ENCODE measurements around the gene CEPT1. TPM values are rescaled to one million over a fixed set of nuclear protein-coding genes. Genes with fewer than 3 reads are reported as not detected.

Gene CEPT1
- total and polyA plus RNA-seq, 2 of the 13 experiments (the other 11 are each of a cell fraction or from before 2014, with no cell fraction given), result 35.7 to 48.2 TPM

DNA sequence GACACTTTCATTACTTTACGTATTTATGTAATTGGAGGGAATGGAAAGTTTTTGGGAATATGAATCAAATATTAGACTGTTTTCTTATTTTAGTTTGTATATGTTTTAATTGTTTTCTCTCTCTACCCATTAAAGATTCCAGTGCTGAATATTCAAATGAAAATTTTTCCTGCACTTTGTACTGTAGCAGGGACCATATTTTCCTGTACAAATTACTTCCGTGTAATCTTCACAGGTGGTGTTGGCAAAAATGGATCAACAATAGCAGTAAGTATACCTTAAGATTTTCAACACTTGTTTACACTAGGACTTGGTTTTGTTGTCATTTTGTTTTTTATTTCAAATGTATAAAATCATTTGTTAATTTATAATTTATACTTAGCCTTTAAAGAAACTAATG, 42.0 kb downstream of the CEPT1 start (continued):
- TF ChIP-seq, protein P1, sequence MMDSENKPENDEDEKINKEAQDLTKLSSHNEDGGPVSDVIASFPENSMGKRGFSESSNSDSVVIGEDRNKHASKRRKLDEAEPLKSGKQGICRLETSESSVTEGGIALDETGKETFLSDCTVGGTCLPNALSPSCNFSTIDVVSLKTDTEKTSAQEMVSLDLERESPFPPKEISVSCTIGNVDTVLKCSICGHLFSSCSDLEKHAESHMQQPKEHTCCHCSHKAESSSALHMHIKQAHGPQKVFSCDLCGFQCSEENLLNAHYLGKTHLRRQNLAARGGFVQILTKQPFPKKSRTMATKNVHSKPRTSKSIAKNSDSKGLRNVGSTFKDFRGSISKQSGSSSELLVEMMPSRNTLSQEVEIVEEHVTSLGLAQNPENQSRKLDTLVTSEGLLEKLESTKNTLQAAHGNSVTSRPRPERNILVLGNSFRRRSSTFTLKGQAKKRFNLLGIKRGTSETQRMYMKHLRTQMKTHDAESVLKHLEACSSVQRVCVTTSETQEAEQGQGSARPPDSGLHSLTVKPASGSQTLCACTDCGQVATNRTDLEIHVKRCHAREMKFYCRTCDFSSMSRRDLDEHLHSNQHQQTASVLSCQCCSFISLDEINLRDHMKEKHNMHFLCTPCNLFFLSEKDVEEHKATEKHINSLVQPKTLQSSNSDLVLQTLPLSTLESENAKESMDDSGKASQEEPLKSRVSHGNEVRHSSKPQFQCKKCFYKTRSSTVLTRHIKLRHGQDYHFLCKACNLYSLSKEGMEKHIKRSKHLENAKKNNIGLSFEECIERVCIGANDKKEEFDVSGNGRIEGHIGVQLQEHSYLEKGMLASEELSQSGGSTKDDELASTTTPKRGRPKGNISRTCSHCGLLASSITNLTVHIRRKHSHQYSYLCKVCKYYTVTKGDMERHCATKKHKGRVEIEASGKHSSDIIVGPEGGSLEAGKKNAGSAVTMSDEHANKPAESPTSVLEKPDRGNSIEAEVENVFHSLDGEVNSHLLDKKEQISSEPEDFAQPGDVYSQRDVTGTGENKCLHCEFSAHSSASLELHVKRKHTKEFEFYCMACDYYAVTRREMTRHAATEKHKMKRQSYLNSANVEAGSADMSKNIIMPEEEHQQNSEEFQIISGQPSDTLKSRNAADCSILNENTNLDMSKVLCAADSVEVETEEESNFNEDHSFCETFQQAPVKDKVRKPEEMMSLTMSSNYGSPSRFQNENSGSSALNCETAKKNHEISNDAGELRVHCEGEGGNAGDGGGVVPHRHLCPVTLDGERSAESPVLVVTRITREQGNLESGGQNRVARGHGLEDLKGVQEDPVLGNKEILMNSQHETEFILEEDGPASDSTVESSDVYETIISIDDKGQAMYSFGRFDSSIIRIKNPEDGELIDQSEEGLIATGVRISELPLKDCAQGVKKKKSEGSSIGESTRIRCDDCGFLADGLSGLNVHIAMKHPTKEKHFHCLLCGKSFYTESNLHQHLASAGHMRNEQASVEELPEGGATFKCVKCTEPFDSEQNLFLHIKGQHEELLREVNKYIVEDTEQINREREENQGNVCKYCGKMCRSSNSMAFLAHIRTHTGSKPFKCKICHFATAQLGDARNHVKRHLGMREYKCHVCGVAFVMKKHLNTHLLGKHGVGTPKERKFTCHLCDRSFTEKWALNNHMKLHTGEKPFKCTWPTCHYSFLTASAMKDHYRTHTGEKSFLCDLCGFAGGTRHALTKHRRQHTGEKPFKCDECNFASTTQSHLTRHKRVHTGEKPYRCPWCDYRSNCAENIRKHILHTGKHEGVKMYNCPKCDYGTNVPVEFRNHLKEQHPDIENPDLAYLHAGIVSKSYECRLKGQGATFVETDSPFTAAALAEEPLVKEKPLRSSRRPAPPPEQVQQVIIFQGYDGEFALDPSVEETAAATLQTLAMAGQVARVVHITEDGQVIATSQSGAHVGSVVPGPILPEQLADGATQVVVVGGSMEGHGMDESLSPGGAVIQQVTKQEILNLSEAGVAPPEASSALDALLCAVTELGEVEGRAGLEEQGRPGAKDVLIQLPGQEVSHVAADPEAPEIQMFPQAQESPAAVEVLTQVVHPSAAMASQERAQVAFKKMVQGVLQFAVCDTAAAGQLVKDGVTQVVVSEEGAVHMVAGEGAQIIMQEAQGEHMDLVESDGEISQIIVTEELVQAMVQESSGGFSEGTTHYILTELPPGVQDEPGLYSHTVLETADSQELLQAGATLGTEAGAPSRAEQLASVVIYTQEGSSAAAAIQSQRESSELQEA (CRISPR knock-in tag; IDR thresholded peaks at IDR 0.05; ENCODE audit: not compliant biosample characterization), result no peak
- TF ChIP-seq ZNF260 (CRISPR knock-in tag; IDR thresholded peaks at IDR 0.05; ENCODE audit: borderline replicate concordance, low read depth), result no peak
- no peak for TF ChIP-seq NFKBIZ (CRISPR knock-in tag; IDR thresholded peaks at IDR 0.05)

DNA sequence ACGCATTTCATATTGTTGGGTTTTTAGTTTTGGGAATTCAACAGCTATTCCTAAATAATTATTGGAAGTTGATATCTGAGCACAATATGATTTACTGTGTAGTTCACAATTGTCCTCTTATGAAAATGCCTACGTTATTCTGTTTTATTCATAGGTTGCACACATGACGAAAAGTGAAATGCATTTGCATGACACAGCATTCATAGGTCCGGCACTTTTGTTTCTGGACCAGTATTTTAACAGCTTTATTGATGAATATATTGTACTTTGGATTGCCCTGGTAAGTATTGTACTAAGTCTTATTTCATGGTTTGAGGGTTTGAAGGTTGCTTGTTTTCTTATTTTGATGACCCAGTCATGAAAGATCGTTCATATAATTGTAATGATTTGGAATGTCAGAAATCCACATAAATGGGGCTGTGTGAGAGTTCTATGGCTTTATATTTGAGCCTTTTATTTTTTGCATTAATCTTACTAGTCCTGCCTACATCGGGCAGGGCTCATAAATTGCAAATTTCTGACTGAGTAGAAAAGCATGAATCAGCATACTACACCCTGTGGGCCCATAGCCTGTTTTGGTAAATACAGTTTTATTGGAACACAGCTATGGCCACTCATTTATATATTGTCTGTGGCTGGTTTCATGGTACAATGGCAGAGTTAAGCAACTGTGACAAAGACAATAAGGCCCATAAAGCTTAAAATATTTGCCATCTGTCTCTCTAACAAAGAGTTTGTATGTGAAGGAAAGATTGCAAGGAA, 43.5 kb downstream of the CEPT1 start:
- no TSS peak for BruUV-seq (replicated peaks)
- Histone ChIP-seq H3K36me3 (replicated peaks in 1 of 2; ENCODE audit: control insufficient read depth in 1 of 2, insufficient read depth in 2 of 2, low read length in 2 of 2) (peaks cover 12 to 41% of the 10 kb centered on the region in 2 experiments), H3K4me3 (replicated peaks in 1 of 3; ENCODE audit: insufficient read depth in 1 of 3, low read depth in 2 of 3, low read length in 3 of 3) (no peak overlapping the region), H3K4me2 (ENCODE audit: low read depth, low read length) (no peak overlapping the region), H4K20me1 (ENCODE audit: insufficient read depth, low read length) (no peaks in the 10 kb centered on the region), H3K27me3 (ENCODE audit: control insufficient read depth in 1 of 2, insufficient read depth in 2 of 2, low read length in 2 of 2) (no peaks in the 10 kb centered on the region), H2AFZ (ENCODE audit: low read length) (no peak overlapping the region), H3K9ac (ENCODE audit: insufficient read depth, low read depth, low read length) (no peak overlapping the region), H3K9me3 (ENCODE audit: low read length) (no peaks in the 10 kb centered on the region), H3K79me2 (ENCODE audit: insufficient read depth, low read length) (no peaks in the 10 kb centered on the region), H3K4me1 (ENCODE audit: insufficient read depth, low read length) (no peaks in the 10 kb centered on the region), H3K27ac (ENCODE audit: extremely low read length, insufficient read depth, low read length) (no peak overlapping the region)
- in situ Hi-C loops (cut with HindIII; ENCODE audit: extremely low pct_ligation_motif_present, low pct_unique_long_range_greater_than_20kb), result no loop called here
- ATAC-seq (no peak), DNase-seq (ENCODE audit: low spot score) (no peak), FAIRE-seq (no peak)
- intact Hi-C loops (cut with micrococcal nuclease; ENCODE audit: unreplicated experiment), result no loop called here
- POLR2A ChIA-PET, result no interaction called here
- WGBS (ENCODE audit: low lambda C conversion rate), result 92% methylated on average over 6 of the region's 6 CpGs
- CTCF ChIA-PET (ENCODE audit: low intra/inter-chr PET ratio, low total read pairs), result no interaction called here
- TF ChIP-seq MYC (CRISPR knock-in tag; IDR thresholded peaks at IDR 0.05; ENCODE audit: borderline replicate concordance), result no peak
- no peak for TF ChIP-seq AKAP8 (CRISPR knock-in tag; IDR thresholded peaks at IDR 0.05)
- no peak for TF ChIP-seq ZNF607 (CRISPR knock-in tag; IDR thresholded peaks at IDR 0.05; ENCODE audit: borderline replicate concordance)
- TF ChIP-seq, protein P2, sequence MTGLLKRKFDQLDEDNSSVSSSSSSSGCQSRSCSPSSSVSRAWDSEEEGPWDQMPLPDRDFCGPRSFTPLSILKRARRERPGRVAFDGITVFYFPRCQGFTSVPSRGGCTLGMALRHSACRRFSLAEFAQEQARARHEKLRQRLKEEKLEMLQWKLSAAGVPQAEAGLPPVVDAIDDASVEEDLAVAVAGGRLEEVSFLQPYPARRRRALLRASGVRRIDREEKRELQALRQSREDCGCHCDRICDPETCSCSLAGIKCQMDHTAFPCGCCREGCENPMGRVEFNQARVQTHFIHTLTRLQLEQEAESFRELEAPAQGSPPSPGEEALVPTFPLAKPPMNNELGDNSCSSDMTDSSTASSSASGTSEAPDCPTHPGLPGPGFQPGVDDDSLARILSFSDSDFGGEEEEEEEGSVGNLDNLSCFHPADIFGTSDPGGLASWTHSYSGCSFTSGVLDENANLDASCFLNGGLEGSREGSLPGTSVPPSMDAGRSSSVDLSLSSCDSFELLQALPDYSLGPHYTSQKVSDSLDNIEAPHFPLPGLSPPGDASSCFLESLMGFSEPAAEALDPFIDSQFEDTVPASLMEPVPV (CRISPR knock-in tag; IDR thresholded peaks at IDR 0.05), result no peak
- TF ChIP-seq, protein P3, sequence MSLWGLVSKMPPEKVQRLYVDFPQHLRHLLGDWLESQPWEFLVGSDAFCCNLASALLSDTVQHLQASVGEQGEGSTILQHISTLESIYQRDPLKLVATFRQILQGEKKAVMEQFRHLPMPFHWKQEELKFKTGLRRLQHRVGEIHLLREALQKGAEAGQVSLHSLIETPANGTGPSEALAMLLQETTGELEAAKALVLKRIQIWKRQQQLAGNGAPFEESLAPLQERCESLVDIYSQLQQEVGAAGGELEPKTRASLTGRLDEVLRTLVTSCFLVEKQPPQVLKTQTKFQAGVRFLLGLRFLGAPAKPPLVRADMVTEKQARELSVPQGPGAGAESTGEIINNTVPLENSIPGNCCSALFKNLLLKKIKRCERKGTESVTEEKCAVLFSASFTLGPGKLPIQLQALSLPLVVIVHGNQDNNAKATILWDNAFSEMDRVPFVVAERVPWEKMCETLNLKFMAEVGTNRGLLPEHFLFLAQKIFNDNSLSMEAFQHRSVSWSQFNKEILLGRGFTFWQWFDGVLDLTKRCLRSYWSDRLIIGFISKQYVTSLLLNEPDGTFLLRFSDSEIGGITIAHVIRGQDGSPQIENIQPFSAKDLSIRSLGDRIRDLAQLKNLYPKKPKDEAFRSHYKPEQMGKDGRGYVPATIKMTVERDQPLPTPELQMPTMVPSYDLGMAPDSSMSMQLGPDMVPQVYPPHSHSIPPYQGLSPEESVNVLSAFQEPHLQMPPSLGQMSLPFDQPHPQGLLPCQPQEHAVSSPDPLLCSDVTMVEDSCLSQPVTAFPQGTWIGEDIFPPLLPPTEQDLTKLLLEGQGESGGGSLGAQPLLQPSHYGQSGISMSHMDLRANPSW (CRISPR knock-in tag; IDR thresholded peaks at IDR 0.05; ENCODE audit: borderline replicate concordance), result no peak

Data from HepG2 (cell line).